SK-N-SH (cell line): ENCODE results near the gene IGFBP3. TPM values are rescaled to one million over a fixed set of nuclear protein-coding genes. Genes with fewer than 3 reads are reported as not detected.

Source experiments
- CTCF ChIA-PET: fragments of 300-600, 350-600 bp; formaldehyde crosslinking; extraction: SDS; loops from one replicate; lab custom pipeline; 2021; lab: Yijun Ruan, JAX
- POLR2A ChIA-PET: fragments of 350-600 bp; sonication (Branson Sonifier 250); formaldehyde crosslinking; extraction: SDS; loops from one replicate; lab custom pipeline; 2020; ENCODE audit warnings: antibody characterized with exemption, inconsistent platforms; lab: Yijun Ruan, JAX
- DNase-seq: peaks from one replicate; pipeline ENCODE4 v3.0.0; 2012
- H2AFZ ChIP-seq: fragments of 200-600 bp; sonication (generic); 2 replicates; pipeline ENCODE4 v1.8.1; 2016; ENCODE audit warnings: antibody characterized with exemption, mild to moderate bottlenecking, low read depth
- H3F3A ChIP-seq: fragments of 200-600 bp; sonication (generic); replicated peaks from 2 replicates; pipeline ENCODE3; 2016; ENCODE audit warnings: antibody characterized with exemption, mild to moderate bottlenecking; ENCODE audit not compliant: insufficient read depth
- H3K27ac ChIP-seq, 2 experiments: fragments of 200-500 bp in 1 of 2; fragments of 200-600 bp in 1 of 2; sonication (Bioruptor generic) in 1 of 2; sonication (generic), shearing (Covaris generic) in 1 of 2; 2 replicates each; pipeline versions ENCODE4 v1.5.1 to v1.6.1; 2014 to 2016; ENCODE audit warnings: low read depth in 2 of 2, inconsistent platforms in 1 of 2, low read length in 1 of 2, mild to moderate bottlenecking in 1 of 2, mixed read lengths in 1 of 2
- H3K27me3 ChIP-seq: fragments of 200-600 bp; sonication (generic), shearing (Covaris generic); 2 replicates; pipeline ENCODE4 v1.6.1; 2016; ENCODE audit warnings: mixed run types; ENCODE audit not compliant: insufficient read depth
- H3K36me3 ChIP-seq, 2 experiments: fragments of 200-500 bp in 1 of 2; fragments of 200-600 bp in 1 of 2; sonication (Bioruptor generic) in 1 of 2; sonication (generic) in 1 of 2; replicated peaks in 1 of 2; 2 replicates each; pipeline versions ENCODE3 to v1.5.1; 2014 to 2016; ENCODE audit warnings: low read length in 1 of 2, mild to moderate bottlenecking in 1 of 2; ENCODE audit not compliant: insufficient read depth in 2 of 2, control insufficient read depth in 1 of 2
- H3K4me1 ChIP-seq, 2 experiments: fragments of 200-500 bp in 1 of 2; fragments of 200-600 bp in 1 of 2; sonication (Bioruptor generic) in 1 of 2; sonication (generic), shearing (Covaris generic) in 1 of 2; 2 replicates each; pipeline versions ENCODE4 v1.5.1 to v1.6.1; 2014 to 2016; ENCODE audit warnings: low read depth in 1 of 2, low read length in 1 of 2, mixed run types in 1 of 2; ENCODE audit not compliant: insufficient read depth in 2 of 2, control insufficient read depth in 1 of 2
- H3K4me2 ChIP-seq: fragments of 200-600 bp; sonication (generic), shearing (Covaris generic); 2 replicates; pipeline ENCODE4 v1.6.1; 2017; ENCODE audit warnings: mixed run types
- H3K4me3 ChIP-seq, 2 experiments: fragments of 200-500 bp in 1 of 2; fragments of 200-600 bp in 1 of 2; sonication (Bioruptor generic) in 1 of 2; sonication (generic), shearing (Covaris generic) in 1 of 2; 2 replicates each; pipeline versions ENCODE4 v1.5.1 to v1.8.1; 2014 to 2016; ENCODE audit warnings: low read depth in 2 of 2, inconsistent platforms in 1 of 2, low read length in 1 of 2, mild to moderate bottlenecking in 1 of 2, mixed read lengths in 1 of 2, moderate library complexity in 1 of 2
- H3K79me2 ChIP-seq: fragments of 200-600 bp; sonication (generic); 2 replicates; pipeline ENCODE4 v1.8.1; 2017; ENCODE audit warnings: mild to moderate bottlenecking; ENCODE audit not compliant: insufficient read depth
- H3K9ac ChIP-seq: fragments of 200-600 bp; sonication (generic); 2 replicates; pipeline ENCODE4 v1.6.1; 2017; ENCODE audit warnings: mixed run types
- H3K9me2 ChIP-seq: fragments of 200-600 bp; sonication (generic); 2 replicates; pipeline ENCODE4 v1.6.1; 2017; ENCODE audit warnings: mixed run types
- H3K9me3 ChIP-seq: fragments of 200-600 bp; sonication (generic); 2 replicates; pipeline ENCODE4 v1.6.1; 2017; ENCODE audit warnings: mixed run types, mild to moderate bottlenecking, moderate library complexity
- H4K20me1 ChIP-seq: fragments of 200-600 bp; sonication (generic); 2 replicates; pipeline ENCODE4 v1.6.1; 2017; ENCODE audit warnings: mild to moderate bottlenecking, mixed run types; ENCODE audit not compliant: insufficient read depth
- CHD2 ChIP-seq: fragments of 150-350 bp; IDR thresholded peaks from 2 replicates; pipeline ENCODE4 v1.6.1; 2018; ENCODE audit warnings: low read length; ENCODE audit not compliant: partially characterized antibody
- CTCF ChIP-seq: fragments of 200-600 bp; sonication (generic); IDR thresholded peaks from 2 replicates; pipeline ENCODE4 v1.6.1; 2017; ENCODE audit warnings: antibody characterized with exemption, mild to moderate bottlenecking, moderate library complexity
- FOSL2 ChIP-seq: IDR thresholded peaks from 2 replicates; pipeline ENCODE4 v1.4.0; 2012; ENCODE audit warnings: low read depth, mild to moderate bottlenecking, moderate library complexity, borderline replicate concordance
- GABPA ChIP-seq: IDR thresholded peaks from 2 replicates; pipeline ENCODE4 v1.4.0; 2012; ENCODE audit warnings: low read depth, mild to moderate bottlenecking
- IRF3 ChIP-seq: fragments of 150-350 bp; IDR thresholded peaks from 2 replicates; pipeline ENCODE4 v1.6.1; 2016; ENCODE audit warnings: mild to moderate bottlenecking, low read depth, low read length
- JUND ChIP-seq: IDR thresholded peaks from 2 replicates; pipeline ENCODE4 v1.4.0; 2012
- MAX ChIP-seq: IDR thresholded peaks from 2 replicates; pipeline ENCODE4 v1.4.0; 2012; ENCODE audit warnings: low read depth
- MEF2A ChIP-seq: IDR thresholded peaks from 2 replicates; pipeline ENCODE4 v1.4.0; 2012; ENCODE audit warnings: low read depth, borderline replicate concordance
- NRF1 ChIP-seq: IDR thresholded peaks from 2 replicates; pipeline ENCODE4 v1.6.1; 2012; ENCODE audit warnings: low read depth, mild to moderate bottlenecking, low read length
- PBX3 ChIP-seq: IDR thresholded peaks from 2 replicates; pipeline ENCODE4; 2012
- RAD21 ChIP-seq: IDR thresholded peaks from 2 replicates; pipeline ENCODE4 v1.6.1; 2012; ENCODE audit warnings: mild to moderate bottlenecking, low read length
- SMC3 ChIP-seq: IDR thresholded peaks from 2 replicates; pipeline ENCODE4 v1.6.1; 2012; ENCODE audit warnings: low read depth, low read length, improper control_type of control experiment
- USF1 ChIP-seq: IDR thresholded peaks from 2 replicates; pipeline ENCODE4 v1.4.0; 2012; ENCODE audit warnings: low read depth, borderline replicate concordance
- WGBS: methylation state at CpG from one replicate; pipeline ENCODE4 v1.1.6; 2017; ENCODE audit warnings: low lambda C conversion rate; 5-methylcytosine and 5-hydroxymethylcytosine counted together
- polyA plus RNA-seq, 3 experiments: library from polyadenylated mRNA; depleted of rRNA; stranded (reverse); fragments of >200 nt; gene quantifications; 2 replicates each; pipeline ENCODE4 v1.2.3, GENCODE V29; 2012

IGFBP3 gene
- polyA plus RNA-seq, 1 of the 3 experiments (the other 2 are of a cell fraction) = 51.2 TPM

- no peak for TF ChIP-seq PBX3
- TF ChIP-seq USF1 = no peak
- no peak for TF ChIP-seq IRF3
- TF ChIP-seq GABPA = no peak
- TF ChIP-seq RAD21 = no peak
- TF ChIP-seq FOSL2 = no peak
Measured at GRCh38 chr7:45918556-45918955, 2.5 kb downstream of the IGFBP3 start (continued).

- H3K79me2 ChIP-seq = peaks cover 28% of the 10 kb centered on the region
- no peaks in the 10 kb centered on the region for H3K9me2 ChIP-seq
- peaks cover 9 to 50% of the 10 kb centered on the region in 2 experiments for H3K36me3 ChIP-seq
- no peaks in the 10 kb centered on the region for H3K9me3 ChIP-seq
- 12% methylated on average over 15 of the region's 15 CpGs for WGBS
- peak overlapping the region; percentile 84 for H3K4me2 ChIP-seq
- peak; percentile 87 for DNase-seq
- peaks cover 8 to 28% of the 10 kb centered on the region in 2 experiments for H3K4me1 ChIP-seq
- no peaks in the 10 kb centered on the region for H3K27me3 ChIP-seq
- H3K4me3 ChIP-seq = peak overlapping the region; percentile 25 to 72
- no peak overlapping the region for H3K9ac ChIP-seq
- CTCF ChIA-PET = interaction anchor here (0.6 to 10.7 kb wide), 77 partner anchors 9 to 1342 kb away, joined by 3 to 291 read pairs (median 4); partner anchors contain the start of gene IGFBP1
- no peak for TF ChIP-seq PBX3
- peak; percentile 100 for TF ChIP-seq CTCF
- no peak for TF ChIP-seq JUND
- no peak for TF ChIP-seq CHD2
- no peak for TF ChIP-seq MEF2A
- TF ChIP-seq SMC3 = peak; percentile 94
- TF ChIP-seq NRF1 = no peak
- TF ChIP-seq RAD21 = peak; percentile 86
- TF ChIP-seq MAX = peak; percentile 42; the same call in 1 of the 2 replicates
- peaks cover 24% of the 10 kb centered on the region for H3F3A ChIP-seq
- H2AFZ ChIP-seq = peak overlapping the region; percentile 3; the same call in 1 of the 2 replicates
- H4K20me1 ChIP-seq = peaks cover 32% of the 10 kb centered on the region
- no peak overlapping the region for H3K27ac ChIP-seq
- POLR2A ChIA-PET = no interaction called here
Measured at GRCh38 chr7:45917658-45918057, 3.4 kb downstream of the IGFBP3 start.
